Mesenchymal stem cell (in vitro differentiated cells and primary cell): ENCODE data around the gene DOCK2.
A peak's percentile ranks its signal among the peaks of the same experiment; 100 is the strongest.

ENCODE experiments used
- DNase-seq: peaks from one replicate; pipeline ENCODE4 v3.0.0-alpha.2; 2013
- H2AFZ ChIP-seq: one replicate; pipeline ENCODE4 v1.6.1; 2013; ENCODE audit warnings: low read depth, mild to moderate bottlenecking, control low read depth, inconsistent platforms, low read length, moderate library complexity
- H2AK5ac ChIP-seq: 2 replicates; pipeline ENCODE4 v1.6.1; 2013; ENCODE audit warnings: low read length, moderate library complexity, mild to moderate bottlenecking, inconsistent platforms; ENCODE audit not compliant: severe bottlenecking
- H2BK120ac ChIP-seq: one replicate; pipeline ENCODE4 v1.6.1; 2013; ENCODE audit warnings: low read depth, mild to moderate bottlenecking, inconsistent platforms, low read length, moderate library complexity
- H2BK12ac ChIP-seq, 2 experiments: one replicate each; pipeline ENCODE4 v1.6.1; 2013; ENCODE audit warnings: inconsistent platforms in 2 of 2, low read length in 2 of 2, mild to moderate bottlenecking in 2 of 2, moderate library complexity in 2 of 2, control low read depth in 1 of 2
- H2BK15ac ChIP-seq: one replicate; pipeline ENCODE4 v1.6.1; 2013; ENCODE audit warnings: mild to moderate bottlenecking, low read depth, inconsistent platforms; ENCODE audit not compliant: poor library complexity, severe bottlenecking
- H2BK5ac ChIP-seq: 2 replicates; pipeline ENCODE4 v1.6.1; 2013; ENCODE audit warnings: low read depth, mild to moderate bottlenecking, low read length, control low read depth, inconsistent platforms; ENCODE audit not compliant: poor library complexity, severe bottlenecking
- H3K14ac ChIP-seq, 2 experiments: one replicate each; pipeline ENCODE4 v1.6.1; 2013; ENCODE audit warnings: inconsistent platforms in 2 of 2, low read length in 2 of 2, control low read depth in 1 of 2, mild to moderate bottlenecking in 1 of 2, moderate library complexity in 1 of 2
- H3K18ac ChIP-seq, 2 experiments: one replicate each; pipeline ENCODE4 v1.6.1; 2013; ENCODE audit warnings: inconsistent platforms in 2 of 2, low read length in 2 of 2, control low read depth in 1 of 2, low read depth in 1 of 2, mild to moderate bottlenecking in 1 of 2
- H3K23ac ChIP-seq, 2 experiments: one replicate each; pipeline ENCODE4 v1.6.1; 2013; ENCODE audit warnings: inconsistent platforms in 2 of 2, low read length in 2 of 2, mild to moderate bottlenecking in 2 of 2, moderate library complexity in 2 of 2, control low read depth in 1 of 2
- H3K27ac ChIP-seq: 2 replicates; pipeline ENCODE4 v1.5.1; 2013; ENCODE audit warnings: mild to moderate bottlenecking, moderate library complexity, low read length, control low read depth, inconsistent platforms; ENCODE audit not compliant: poor library complexity, severe bottlenecking
- H3K27me3 ChIP-seq, 2 experiments: 2 replicates each; pipeline versions ENCODE4 v1.6.1 to v1.7.0; 2013; ENCODE audit warnings: low read length in 2 of 2, mild to moderate bottlenecking in 2 of 2, moderate library complexity in 2 of 2, control low read depth in 1 of 2, inconsistent platforms in 1 of 2; ENCODE audit not compliant: control insufficient read depth in 1 of 2, insufficient read depth in 1 of 2
- H3K36me3 ChIP-seq, 2 experiments: 2 replicates each; pipeline versions ENCODE4 v1.6.1 to v1.7.0; 2013; ENCODE audit warnings: low read length in 2 of 2, control low read depth in 1 of 2, inconsistent platforms in 1 of 2, low read depth in 1 of 2, mild to moderate bottlenecking in 1 of 2; ENCODE audit not compliant: insufficient read depth in 2 of 2, control insufficient read depth in 1 of 2
- H3K4ac ChIP-seq, 2 experiments: one replicate each; pipeline ENCODE4 v1.6.1; 2013; ENCODE audit warnings: inconsistent platforms in 2 of 2, low read length in 2 of 2, mild to moderate bottlenecking in 2 of 2, moderate library complexity in 2 of 2, control low read depth in 1 of 2, low read depth in 1 of 2
- H3K4me1 ChIP-seq: 2 replicates; pipeline ENCODE4 v1.6.1; 2013; ENCODE audit warnings: low read depth, low read length, control low read depth; ENCODE audit not compliant: control insufficient read depth, insufficient read depth
- H3K4me2 ChIP-seq: 2 replicates; pipeline ENCODE4 v1.6.1; 2013; ENCODE audit warnings: low read length, mild to moderate bottlenecking, inconsistent platforms; ENCODE audit not compliant: poor library complexity, severe bottlenecking
- H3K4me3 ChIP-seq, 2 experiments: 2 replicates each; pipeline versions ENCODE4 v1.5.1 to v1.7.0; 2013; ENCODE audit warnings: low read length in 2 of 2, mild to moderate bottlenecking in 2 of 2, control low read depth in 1 of 2, low read depth in 1 of 2; ENCODE audit not compliant: insufficient read depth in 1 of 2
- H3K79me1 ChIP-seq: replicated peaks from 2 replicates; pipeline ENCODE4 v1.6.1; 2013; ENCODE audit warnings: mild to moderate bottlenecking, control low read depth, low read length, inconsistent platforms; ENCODE audit not compliant: poor library complexity, severe bottlenecking
- H3K9ac ChIP-seq: 2 replicates; pipeline ENCODE4 v1.7.0; 2013; ENCODE audit warnings: mild to moderate bottlenecking, low read length, moderate library complexity
- H3K9me3 ChIP-seq: 2 replicates; pipeline ENCODE4 v1.7.0; 2013; ENCODE audit warnings: mild to moderate bottlenecking, low read length; ENCODE audit not compliant: control insufficient read depth
- H4K8ac ChIP-seq: one replicate; pipeline ENCODE4 v1.6.1; 2013; ENCODE audit warnings: inconsistent platforms, mild to moderate bottlenecking, low read length, moderate library complexity
- H4K91ac ChIP-seq: one replicate; pipeline ENCODE4 v1.6.1; 2013; ENCODE audit warnings: mild to moderate bottlenecking, low read length, inconsistent platforms
- WGBS: methylation state at CpG from one replicate; pipeline ENCODE4 v1.1.7; 2013; ENCODE audit warnings: mixed read lengths; 5-methylcytosine and 5-hydroxymethylcytosine counted together

Gene DOCK2

GRCh38 chr5:170115925-170116324, 478.9 kb downstream of the DOCK2 start:
- no peak overlapping the region for H3K4me2 ChIP-seq
- no peak overlapping the region for H2BK15ac ChIP-seq
- H3K9ac ChIP-seq = no peak overlapping the region
- no peak for DNase-seq
- no peak overlapping the region for H3K4me3 ChIP-seq
- H4K8ac ChIP-seq = no peak overlapping the region
- H3K27ac ChIP-seq = no peak overlapping the region
- no peak overlapping the region for H3K23ac ChIP-seq
- no peak overlapping the region for H2BK120ac ChIP-seq
- no peaks in the 10 kb centered on the region for H3K9me3 ChIP-seq
- no peak overlapping the region for H3K4ac ChIP-seq
- WGBS = 88% methylated on average over 2 of the region's 2 CpGs
- no peak overlapping the region for H3K18ac ChIP-seq
- H4K91ac ChIP-seq = no peak overlapping the region
- peaks cover 6 to 11% of the 10 kb centered on the region in 2 experiments for H3K27me3 ChIP-seq
- H3K14ac ChIP-seq = no peak overlapping the region
- no peak overlapping the region for H2BK5ac ChIP-seq
- no peak overlapping the region for H2AFZ ChIP-seq
- H3K4me1 ChIP-seq = no peaks in the 10 kb centered on the region
- H2AK5ac ChIP-seq = no peak overlapping the region
- H3K79me1 ChIP-seq = no peaks in the 10 kb centered on the region
- no peaks in the 10 kb centered on the region for H3K36me3 ChIP-seq
- H2BK12ac ChIP-seq = no peak overlapping the region

- Histone ChIP-seq H2BK5ac (no peak overlapping the region), H3K9me3 (no peaks in the 10 kb centered on the region), H3K23ac (no peak overlapping the region), H4K8ac (no peak overlapping the region), H3K27ac (no peak overlapping the region), H3K4me3 (no peak overlapping the region), H3K18ac (no peak overlapping the region), H3K4me2 (no peak overlapping the region), H2BK15ac (no peak overlapping the region), H3K9ac (no peak overlapping the region), H2BK12ac (no peak overlapping the region), H3K4ac (no peak overlapping the region), H2AFZ (no peak overlapping the region), H3K14ac (peak overlapping the region in 1 of 2 experiments; percentile 51), H3K79me1 (no peaks in the 10 kb centered on the region), H3K4me1 (no peaks in the 10 kb centered on the region), H4K91ac (no peak overlapping the region), H3K27me3 (peaks cover 0 to 16% of the 10 kb centered on the region in 2 experiments), H2BK120ac (no peak overlapping the region), H2AK5ac (no peak overlapping the region), H3K36me3 (no peaks in the 10 kb centered on the region)
- no peak for DNase-seq
- WGBS = 85% methylated on average over 2 of the region's 2 CpGs
These were observed 480.7 kb downstream of the DOCK2 start for GRCh38 chr5:170117736-170118135.

DNA sequence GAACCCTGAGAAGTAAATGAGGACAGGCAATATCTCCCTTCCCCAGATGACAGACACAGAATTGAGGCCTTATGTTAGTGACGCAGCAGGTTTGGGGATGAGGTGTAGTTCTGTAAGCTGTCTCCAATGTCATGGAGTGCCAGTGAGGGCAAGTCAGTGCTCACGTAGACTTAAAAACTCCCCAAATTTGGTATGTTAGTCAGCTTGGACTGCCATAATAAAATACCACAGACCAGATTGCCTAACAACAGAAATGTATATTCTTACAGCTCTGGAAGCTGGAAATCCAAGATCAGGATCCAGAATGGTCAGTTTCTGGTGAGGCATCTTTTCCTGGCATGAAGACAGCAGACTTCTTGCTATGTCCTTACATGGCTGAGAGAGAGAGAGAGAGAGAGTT, 483.5 kb downstream of the DOCK2 start:
- no peak overlapping the region for H3K4me2 ChIP-seq
- H3K23ac ChIP-seq = no peak overlapping the region
- peaks cover 0 to 21% of the 10 kb centered on the region in 2 experiments for H3K27me3 ChIP-seq
- WGBS = 43% methylated on average over 1 of the region's 2 CpGs
- H3K36me3 ChIP-seq = no peaks in the 10 kb centered on the region
- H2BK5ac ChIP-seq = no peak overlapping the region
- no peak overlapping the region for H3K18ac ChIP-seq
- no peak overlapping the region for H4K8ac ChIP-seq
- no peak overlapping the region for H3K27ac ChIP-seq
- H2AFZ ChIP-seq = no peak overlapping the region
- H4K91ac ChIP-seq = no peak overlapping the region
- H3K4me3 ChIP-seq = no peak overlapping the region
- no peak overlapping the region for H3K4ac ChIP-seq
- H2AK5ac ChIP-seq = no peak overlapping the region
- no peaks in the 10 kb centered on the region for H3K4me1 ChIP-seq
- H2BK12ac ChIP-seq = no peak overlapping the region
- no peak overlapping the region for H3K14ac ChIP-seq
- DNase-seq = peak; percentile 55
- H3K9me3 ChIP-seq = peaks cover 1% of the 10 kb centered on the region
- no peak overlapping the region for H2BK15ac ChIP-seq
- H3K9ac ChIP-seq = peak overlapping the region; percentile 65
- no peak overlapping the region for H2BK120ac ChIP-seq
- H3K79me1 ChIP-seq = no peaks in the 10 kb centered on the region

DNA sequence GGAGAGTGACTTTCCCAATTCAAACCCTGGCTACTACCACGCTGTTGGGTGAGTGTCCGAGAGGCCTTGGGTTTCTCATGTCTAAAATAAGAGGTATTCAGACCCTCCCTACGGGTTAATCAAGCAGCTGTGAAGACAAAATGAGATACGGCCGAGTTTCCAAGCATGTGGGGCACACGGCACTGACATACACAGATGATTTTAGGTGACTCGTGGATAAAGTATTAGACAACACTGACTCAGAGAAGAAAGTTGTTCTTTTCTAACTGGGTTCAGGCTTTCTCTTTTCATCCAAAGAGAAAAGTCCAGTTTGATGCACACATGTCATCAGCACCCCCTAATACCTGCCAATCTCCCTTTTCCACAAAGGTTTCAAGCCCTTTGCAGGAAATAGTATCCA, 484.2 kb downstream of the DOCK2 start:
- H3K4me1 ChIP-seq = no peaks in the 10 kb centered on the region
- H3K4me3 ChIP-seq = no peak overlapping the region
- no peak overlapping the region for H2AK5ac ChIP-seq
- peaks cover 0 to 21% of the 10 kb centered on the region in 2 experiments for H3K27me3 ChIP-seq
- H2AFZ ChIP-seq = no peak overlapping the region
- 21% methylated on average over 7 of the region's 7 CpGs for WGBS
- no peak overlapping the region for H2BK120ac ChIP-seq
- no peak overlapping the region for H3K4ac ChIP-seq
- H3K18ac ChIP-seq = no peak overlapping the region
- no peak overlapping the region for H3K23ac ChIP-seq
- no peak overlapping the region for H3K14ac ChIP-seq
- no peak overlapping the region for H2BK12ac ChIP-seq
- H3K4me2 ChIP-seq = no peak overlapping the region
- H3K79me1 ChIP-seq = no peaks in the 10 kb centered on the region
- no peak overlapping the region for H4K91ac ChIP-seq
- H3K9ac ChIP-seq = peak overlapping the region; percentile 65
- H3K36me3 ChIP-seq = no peaks in the 10 kb centered on the region
- no peak overlapping the region for H4K8ac ChIP-seq
- peaks cover 8% of the 10 kb centered on the region for H3K9me3 ChIP-seq
- peak; percentile 22 for DNase-seq
- no peak overlapping the region for H2BK5ac ChIP-seq
- no peak overlapping the region for H2BK15ac ChIP-seq
- no peak overlapping the region for H3K27ac ChIP-seq
